CD8-positive, alpha-beta memory T cell (primary cell): ENCODE measurements around the gene TMPRSS3. TPM values are rescaled to one million over a fixed set of nuclear protein-coding genes. Genes with fewer than 3 reads are reported as not detected.

Experiments
- CTCF ChIA-PET: fragments of 350-600 bp; sonication (Branson Sonifier 250); formaldehyde crosslinking; loops from one replicate; lab custom pipeline; 2021; ENCODE audit warnings: antibody characterized with exemption; lab: Charles Lee
- POLR2A ChIA-PET: fragments of 350-600 bp; sonication (Branson Sonifier 250); formaldehyde crosslinking; loops from one replicate; lab custom pipeline; 2021; ENCODE audit warnings: antibody characterized with exemption; lab: Charles Lee
- DNase-seq, 5 donors: peaks; one replicate each; pipeline versions ENCODE4 v3.0.0 to v3.0.0-alpha.2; 2020 to 2022; ENCODE audit warnings: mixed read lengths in 1 of 5
- H3K27ac ChIP-seq: one replicate; pipeline ENCODE4 v1.7.0; 2013; ENCODE audit warnings: low read depth, mild to moderate bottlenecking, low read length, moderate library complexity
- H3K27me3 ChIP-seq: 2 replicates; pipeline ENCODE4 v1.7.0; 2013; ENCODE audit warnings: low read length, mild to moderate bottlenecking; ENCODE audit not compliant: insufficient read depth, poor library complexity, severe bottlenecking
- H3K36me3 ChIP-seq: 2 replicates; pipeline ENCODE4 v1.7.0; 2013; ENCODE audit warnings: mild to moderate bottlenecking, low read length, moderate library complexity; ENCODE audit not compliant: insufficient read depth
- H3K4me1 ChIP-seq: 2 replicates; pipeline ENCODE4 v1.7.0; 2013; ENCODE audit warnings: mild to moderate bottlenecking, low read length, moderate library complexity; ENCODE audit not compliant: insufficient read depth
- H3K4me3 ChIP-seq: 2 replicates; pipeline ENCODE4 v1.7.0; 2013; ENCODE audit warnings: mild to moderate bottlenecking, low read length
- H3K9me3 ChIP-seq: 2 replicates; pipeline ENCODE4 v1.7.0; 2013; ENCODE audit warnings: mild to moderate bottlenecking, low read length
- H3K27ac Mint-ChIP-seq, 8 donors: one replicate each; pipeline ENCODE4 v1.8.0; 2020 to 2021; ENCODE audit warnings: mixed read lengths in 8 of 8, mild to moderate bottlenecking in 6 of 8, inconsistent platforms in 3 of 8, moderate library complexity in 3 of 8
- H3K27me3 Mint-ChIP-seq, 2 donors: one replicate each; pipeline ENCODE4 v1.8.0; 2020 to 2021; ENCODE audit warnings: mixed read lengths in 2 of 2, mild to moderate bottlenecking in 1 of 2, moderate library complexity in 1 of 2
- H3K36me3 Mint-ChIP-seq, 3 donors: one replicate each; pipeline ENCODE4 v1.8.0; 2020 to 2021; ENCODE audit warnings: mixed read lengths in 3 of 3, inconsistent platforms in 1 of 3, mild to moderate bottlenecking in 1 of 3
- H3K4me1 Mint-ChIP-seq, 3 donors: one replicate each; pipeline ENCODE4 v1.8.0; 2020 to 2021; ENCODE audit warnings: mixed read lengths in 3 of 3, inconsistent platforms in 1 of 3, mild to moderate bottlenecking in 1 of 3
- H3K4me3 Mint-ChIP-seq, 7 donors: one replicate each; pipeline ENCODE4 v1.8.0; 2020 to 2021; ENCODE audit warnings: mixed read lengths in 7 of 7, mild to moderate bottlenecking in 6 of 7, moderate library complexity in 4 of 7, inconsistent platforms in 2 of 7
- H3K9me3 Mint-ChIP-seq, 5 donors: one replicate each; pipeline ENCODE4 v1.8.0; 2020 to 2022; ENCODE audit warnings: mixed read lengths in 5 of 5, mild to moderate bottlenecking in 3 of 5, moderate library complexity in 2 of 5, inconsistent platforms in 1 of 5
- polyA plus RNA-seq: library from polyadenylated mRNA; unstranded; fragments of 300-500 nt; fragmentation: Illumina TruSeq; gene quantifications from one replicate; pipeline ENCODE4 v1.2.3, GENCODE V29; 2021
- total RNA-seq, 2 experiments: library from RNA; stranded (reverse); gene quantifications; one replicate each; pipeline ENCODE4 v1.2.3, GENCODE V29; 2021

TMPRSS3 gene
- total and polyA plus RNA-seq, 3 experiments from 2014 or later, result 2.0 to 20.4 (median 19.6) TPM

GRCh38 chr21:42426876-42427480 is 31.1 kb upstream of the TMPRSS3 start:
- H3K27ac Mint-ChIP-seq, result peak overlapping the region in 4 of 8 donors; percentile 45 to 94 (median 72)
- DNase-seq, result no peak
- Histone ChIP-seq H3K27me3 (no peaks in the 10 kb centered on the region), H3K9me3 (no peaks in the 10 kb centered on the region), H3K27ac (no peak overlapping the region), H3K4me1 (peaks cover 54% of the 10 kb centered on the region), H3K4me3 (no peak overlapping the region), H3K36me3 (peaks cover 62% of the 10 kb centered on the region)
- POLR2A ChIA-PET, result interaction anchor here (1.1 to 5.3 kb wide), 2 partner anchors 21 to 23 kb away, joined by 3 to 45 read pairs; partner anchors contain the start of gene UBASH3A
- no peaks in the 10 kb centered on the region for H3K9me3 Mint-ChIP-seq
- H3K27me3 Mint-ChIP-seq, result no peaks in the 10 kb centered on the region
- CTCF ChIA-PET, result no interaction called here
- H3K4me3 Mint-ChIP-seq, result peak overlapping the region in 2 of 7 donors; percentile 25 to 68
- H3K36me3 Mint-ChIP-seq, result peaks cover 18 to 92% (median 23%) of the 10 kb centered on the region in 3 donors
- H3K4me1 Mint-ChIP-seq, result peaks cover 58 to 69% (median 58%) of the 10 kb centered on the region in 3 donors

GRCh38 chr21:42426424-42426823 is 30.6 kb upstream of the TMPRSS3 start:
- H3K4me3 Mint-ChIP-seq, result peak overlapping the region in 5 of 7 donors; percentile 35 to 80 (median 71)
- Histone ChIP-seq H3K36me3 (peaks cover 59% of the 10 kb centered on the region), H3K4me3 (no peak overlapping the region), H3K9me3 (no peaks in the 10 kb centered on the region), H3K4me1 (peaks cover 59% of the 10 kb centered on the region), H3K27ac (no peak overlapping the region), H3K27me3 (no peaks in the 10 kb centered on the region)
- peak overlapping the region; percentile 7 to 95 (median 76) for H3K27ac Mint-ChIP-seq
- H3K27me3 Mint-ChIP-seq, result no peaks in the 10 kb centered on the region
- H3K4me1 Mint-ChIP-seq, result peaks cover 63 to 75% (median 64%) of the 10 kb centered on the region in 3 donors
- peaks cover 23 to 92% (median 25%) of the 10 kb centered on the region in 3 donors for H3K36me3 Mint-ChIP-seq
- DNase-seq, result no peak
- no peaks in the 10 kb centered on the region for H3K9me3 Mint-ChIP-seq
- CTCF ChIA-PET, result interaction anchor here (2.5 kb wide), 1 partner anchor 89 kb away, joined by 12 read pairs; no protein-coding TSS in a partner anchor
- POLR2A ChIA-PET, result interaction anchor here (1.0 to 5.3 kb wide), 4 partner anchors 11 to 45 kb away, joined by 3 to 45 read pairs (median 4); partner anchors contain the start of gene UBASH3A

- Mint-ChIP-seq H3K9me3 (no peaks in the 10 kb centered on the region), H3K4me1 (peaks cover 71 to 83% (median 72%) of the 10 kb centered on the region in 3 donors), H3K36me3 (peaks cover 30 to 92% (median 30%) of the 10 kb centered on the region in 3 donors), H3K4me3 (peak overlapping the region; percentile 43 to 80 (median 78)), H3K27ac (peak overlapping the region; percentile 83 to 95 (median 89)), H3K27me3 (no peaks in the 10 kb centered on the region)
- Histone ChIP-seq H3K27me3 (no peaks in the 10 kb centered on the region), H3K27ac (no peak overlapping the region), H3K9me3 (no peaks in the 10 kb centered on the region), H3K4me3 (peak overlapping the region; percentile 48), H3K4me1 (peaks cover 67% of the 10 kb centered on the region), H3K36me3 (peaks cover 59% of the 10 kb centered on the region)
- DNase-seq, result no peak
- ChIA-PET CTCF (interaction anchor here (1.0 to 2.5 kb wide), 3 partner anchors 21 to 88 kb away, joined by 5 to 12 read pairs (median 12); partner anchors contain the start of gene UBASH3A), POLR2A (interaction anchor here (1.0 to 5.3 kb wide), 5 partner anchors 10 to 44 kb away, joined by 3 to 45 read pairs (median 5); partner anchors contain the start of gene UBASH3A)
Measured at GRCh38 chr21:42425591-42425990, 29.7 kb upstream of the TMPRSS3 start.

- peaks cover 76 to 88% (median 77%) of the 10 kb centered on the region in 3 donors for H3K4me1 Mint-ChIP-seq
- peak overlapping the region; percentile 83 to 95 (median 89) for H3K27ac Mint-ChIP-seq
- POLR2A ChIA-PET, result interaction anchor here (1.0 to 5.3 kb wide), 4 partner anchors 10 to 21 kb away, joined by 5 to 45 read pairs (median 6); partner anchors contain the start of gene UBASH3A
- no peaks in the 10 kb centered on the region for H3K9me3 Mint-ChIP-seq
- no peaks in the 10 kb centered on the region for H3K9me3 ChIP-seq
- DNase-seq, result peak; percentile 67 to 90 (median 90)
- H3K27me3 ChIP-seq, result no peaks in the 10 kb centered on the region
- CTCF ChIA-PET, result interaction anchor here (0.7 to 2.5 kb wide), 5 partner anchors 21 to 88 kb away, joined by 3 to 12 read pairs (median 5); partner anchors contain the start of gene UBASH3A
- peak overlapping the region; percentile 48 for H3K4me3 ChIP-seq
- peaks cover 73% of the 10 kb centered on the region for H3K4me1 ChIP-seq
- H3K4me3 Mint-ChIP-seq, result peak overlapping the region; percentile 43 to 80 (median 78)
- H3K36me3 ChIP-seq, result peaks cover 57% of the 10 kb centered on the region
- peaks cover 32 to 90% (median 32%) of the 10 kb centered on the region in 3 donors for H3K36me3 Mint-ChIP-seq
- no peaks in the 10 kb centered on the region for H3K27me3 Mint-ChIP-seq
- peak overlapping the region; percentile 57 for H3K27ac ChIP-seq
Measured at GRCh38 chr21:42424914-42425541, 29.2 kb upstream of the TMPRSS3 start.

GRCh38 chr21:42423685-42424084 is 27.8 kb upstream of the TMPRSS3 start:
- CTCF ChIA-PET, result interaction anchor here (1.2 to 2.2 kb wide), 5 partner anchors 10 to 165 kb away, joined by 3 to 11 read pairs (median 5); partner anchors contain the start of gene UBASH3A
- H3K4me1 Mint-ChIP-seq, result peaks cover 84 to 94% (median 91%) of the 10 kb centered on the region in 3 donors
- DNase-seq, result no peak
- peaks cover 42 to 90% (median 43%) of the 10 kb centered on the region in 3 donors for H3K36me3 Mint-ChIP-seq
- no peaks in the 10 kb centered on the region for H3K27me3 Mint-ChIP-seq
- Histone ChIP-seq H3K4me3 (peak overlapping the region; percentile 45), H3K4me1 (peaks cover 87% of the 10 kb centered on the region), H3K9me3 (no peaks in the 10 kb centered on the region), H3K27ac (no peak overlapping the region), H3K36me3 (peaks cover 57% of the 10 kb centered on the region), H3K27me3 (no peaks in the 10 kb centered on the region)
- H3K9me3 Mint-ChIP-seq, result no peaks in the 10 kb centered on the region
- peak overlapping the region; percentile 35 to 84 (median 78) for H3K4me3 Mint-ChIP-seq
- POLR2A ChIA-PET, result interaction anchor here (5.3 kb wide), 1 partner anchor 20 kb away, joined by 45 read pairs; the partner anchor contains the start of gene UBASH3A
- H3K27ac Mint-ChIP-seq, result peak overlapping the region; percentile 51 to 95 (median 89)

- Mint-ChIP-seq H3K36me3 (peaks cover 45 to 92% (median 46%) of the 10 kb centered on the region in 3 donors), H3K9me3 (no peaks in the 10 kb centered on the region), H3K27me3 (no peaks in the 10 kb centered on the region), H3K4me1 (peaks cover 86 to 97% (median 93%) of the 10 kb centered on the region in 3 donors), H3K27ac (peak overlapping the region; percentile 71 to 95 (median 89)), H3K4me3 (peak overlapping the region; percentile 35 to 84 (median 78))
- Histone ChIP-seq H3K9me3 (no peaks in the 10 kb centered on the region), H3K27ac (no peak overlapping the region), H3K4me1 (peaks cover 88% of the 10 kb centered on the region), H3K36me3 (peaks cover 61% of the 10 kb centered on the region), H3K4me3 (no peak overlapping the region), H3K27me3 (no peaks in the 10 kb centered on the region)
- ChIA-PET CTCF (interaction anchor here (0.7 to 2.3 kb wide), 8 partner anchors 9 to 165 kb away, joined by 3 to 11 read pairs (median 5); partner anchors contain the start of gene UBASH3A), POLR2A (interaction anchor here (0.6 to 5.3 kb wide), 3 partner anchors 14 to 27 kb away, joined by 4 to 45 read pairs (median 4); partner anchors contain the start of gene UBASH3A)
- DNase-seq, result peak in 4 of 5 donors; percentile 41 to 70 (median 51)
Measured at GRCh38 chr21:42423197-42423675, 27.4 kb upstream of the TMPRSS3 start.
